WTC11 (cell line): Measurements from ENCODE around the gene MYL12B. TPM values are rescaled to one million over a fixed set of nuclear protein-coding genes. Genes with fewer than 3 reads are reported as not detected.

ENCODE experiments used
- ATAC-seq: fragments of 200-7000 bp; cut with Tn5 transposase; 2 replicates; pipeline ENCODE4 v1.10.0; 2021; ENCODE audit warnings: mild to moderate bottlenecking, moderate library complexity
- CTCF ChIA-PET: fragments of 300-600 bp; sonication (Branson Sonifier 250); formaldehyde crosslinking; loops from one replicate; lab custom pipeline; 2021; ENCODE audit warnings: antibody characterized with exemption; lab: Charles Lee
- POLR2A ChIA-PET: fragments of 350-600 bp; sonication (Branson Sonifier 250); formaldehyde crosslinking; loops from one replicate; lab custom pipeline; 2021; ENCODE audit warnings: antibody characterized with exemption; lab: Charles Lee
- DNase-seq: peaks from one replicate; pipeline ENCODE4 v3.0.0; 2021; ENCODE audit warnings: low spot score
- H3K27ac Mint-ChIP-seq: 2 replicates; pipeline ENCODE4 v1.8.0; 2021; ENCODE audit warnings: mixed read lengths
- H3K27me3 Mint-ChIP-seq: 2 replicates; pipeline ENCODE4 v1.8.0; 2021; ENCODE audit warnings: low read depth, mild to moderate bottlenecking, moderate library complexity, mixed read lengths
- H3K36me3 Mint-ChIP-seq: 2 replicates; pipeline ENCODE4 v1.8.0; 2021; ENCODE audit warnings: mixed read lengths
- H3K4me1 Mint-ChIP-seq: 2 replicates; pipeline ENCODE4 v1.8.0; 2022; ENCODE audit warnings: mixed read lengths
- H3K4me3 Mint-ChIP-seq: 2 replicates; pipeline ENCODE4 v1.8.0; 2021; ENCODE audit warnings: mild to moderate bottlenecking, moderate library complexity, mixed read lengths
- H3K9me3 Mint-ChIP-seq: 2 replicates; pipeline ENCODE4 v1.8.0; 2021; ENCODE audit warnings: mixed read lengths
- CREB1 ChIP-seq: sonication (generic); formaldehyde crosslinking; IDR thresholded peaks from 2 replicates; pipeline ENCODE4 v1.8.0; 2023; ENCODE audit warnings: mild to moderate bottlenecking, missing genetic modification reagents
- E2F1 ChIP-seq: sonication (generic); formaldehyde crosslinking; IDR thresholded peaks from 2 replicates; pipeline ENCODE4 v1.8.0; 2022; ENCODE audit warnings: mild to moderate bottlenecking, missing genetic modification reagents
- EMX1 ChIP-seq: fragments of 250-450 bp; sonication (Bioruptor Pico); IDR thresholded peaks from 2 replicates; pipeline ENCODE4 v1.8.0; 2021; ENCODE audit warnings: mild to moderate bottlenecking
- FOXJ3 ChIP-seq: sonication (generic); formaldehyde crosslinking; IDR thresholded peaks from 2 replicates; pipeline ENCODE4 v1.9.0; 2021; ENCODE audit warnings: missing genetic modification reagents, mild to moderate bottlenecking, borderline replicate concordance
- GRHL2 ChIP-seq: fragments of 250-450 bp; sonication (Bioruptor Pico); IDR thresholded peaks from 2 replicates; pipeline ENCODE4 v1.8.0; 2022; ENCODE audit warnings: mild to moderate bottlenecking, moderate library complexity; ENCODE audit not compliant: insufficient replicate concordance, severe bottlenecking
- GTF2I ChIP-seq: fragments of 250-450 bp; sonication (Bioruptor Pico); conservative IDR thresholded peaks from 2 replicates; pipeline ENCODE4 v1.4.0; 2021; ENCODE audit warnings: mild to moderate bottlenecking
- NR1H2 ChIP-seq: sonication (generic); formaldehyde crosslinking; IDR thresholded peaks from 2 replicates; pipeline ENCODE4 v1.9.0; 2021; ENCODE audit warnings: mild to moderate bottlenecking, moderate library complexity, missing genetic modification reagents
- NR3C1 ChIP-seq: sonication (generic); formaldehyde crosslinking; conservative IDR thresholded peaks from 2 replicates; pipeline ENCODE4 v1.8.1; 2023; ENCODE audit warnings: low read depth, mild to moderate bottlenecking, missing genetic modification reagents
- OVOL2 ChIP-seq: fragments of 250-450 bp; sonication (Bioruptor Pico); IDR thresholded peaks from 2 replicates; pipeline ENCODE4 v1.9.0; 2021; ENCODE audit warnings: mild to moderate bottlenecking, borderline replicate concordance
- SMAD3 ChIP-seq: sonication (generic); formaldehyde crosslinking; IDR thresholded peaks from 2 replicates; pipeline ENCODE4 v1.8.0; 2022; ENCODE audit warnings: missing genetic modification reagents, mild to moderate bottlenecking, borderline replicate concordance
- SP1 ChIP-seq: sonication (generic); formaldehyde crosslinking; conservative IDR thresholded peaks from 2 replicates; pipeline ENCODE4 v1.8.1; 2022; ENCODE audit warnings: missing genetic modification reagents
- TEAD1 ChIP-seq: sonication (generic); formaldehyde crosslinking; IDR thresholded peaks from 2 replicates; pipeline ENCODE4 v1.8.0; 2022; ENCODE audit warnings: mild to moderate bottlenecking, missing genetic modification reagents
- ZNF121 ChIP-seq: sonication (generic); formaldehyde crosslinking; IDR thresholded peaks from 2 replicates; pipeline ENCODE4 v1.8.0; 2023; ENCODE audit warnings: missing genetic modification reagents
- ZNF138 ChIP-seq: sonication (generic); formaldehyde crosslinking; conservative IDR thresholded peaks from 2 replicates; pipeline ENCODE4 v1.8.1; 2022; ENCODE audit warnings: mild to moderate bottlenecking, moderate library complexity, missing genetic modification reagents
- ZNF317 ChIP-seq: sonication (generic); formaldehyde crosslinking; IDR thresholded peaks from 2 replicates; pipeline ENCODE4 v1.8.1; 2023; ENCODE audit warnings: low read depth, mild to moderate bottlenecking, moderate library complexity, missing genetic modification reagents, borderline replicate concordance
- ZSCAN18 ChIP-seq: fragments of 250-450 bp; sonication (Bioruptor Pico); IDR thresholded peaks from 2 replicates; pipeline ENCODE4 v2.1.2; 2022; ENCODE audit warnings: mild to moderate bottlenecking, moderate library complexity
- total RNA-seq: library from RNA; stranded (reverse); gene quantifications from 3 replicates; pipeline ENCODE4 v1.2.3, GENCODE V29; 2021
- TF ChIP-seq, protein P1 (sequence below): fragments of 250-450 bp; sonication (Bioruptor Pico); IDR thresholded peaks from 2 replicates; pipeline ENCODE4 v1.9.0; 2021; ENCODE audit warnings: moderate library complexity, mild to moderate bottlenecking, inconsistent platforms, borderline replicate concordance
- TF ChIP-seq, protein P2 (sequence below): sonication (generic); formaldehyde crosslinking; IDR thresholded peaks from 2 replicates; pipeline ENCODE4 v1.8.1; 2022; ENCODE audit warnings: low read depth, mild to moderate bottlenecking, moderate library complexity, missing genetic modification reagents, borderline replicate concordance
- TF ChIP-seq, protein P3 (sequence below): sonication (generic); formaldehyde crosslinking; conservative IDR thresholded peaks from 2 replicates; pipeline ENCODE4 v1.8.1; 2022; ENCODE audit warnings: mild to moderate bottlenecking, missing genetic modification reagents
- TF ChIP-seq, protein P4 (sequence below): sonication (generic); formaldehyde crosslinking; IDR thresholded peaks from 2 replicates; pipeline ENCODE4 v1.8.0; 2022; ENCODE audit warnings: mild to moderate bottlenecking, missing genetic modification reagents

Gene MYL12B
- total RNA-seq, 1 experiment from 2014 or later = 173 TPM

GRCh38 chr18:3212657-3213056, 49.3 kb upstream of the MYL12B start:
- no peaks in the 10 kb centered on the region for H3K36me3 Mint-ChIP-seq
- TF ChIP-seq CREB1 (no peak), NR1H2 (CRISPR knock-in tag) (no peak), ZNF317 (CRISPR knock-in tag) (no peak), SMAD3 (no peak), OVOL2 (no peak), ZSCAN18 (CRISPR knock-in tag) (no peak), ZNF121 (CRISPR knock-in tag) (no peak)
- TF ChIP-seq, protein P1, sequence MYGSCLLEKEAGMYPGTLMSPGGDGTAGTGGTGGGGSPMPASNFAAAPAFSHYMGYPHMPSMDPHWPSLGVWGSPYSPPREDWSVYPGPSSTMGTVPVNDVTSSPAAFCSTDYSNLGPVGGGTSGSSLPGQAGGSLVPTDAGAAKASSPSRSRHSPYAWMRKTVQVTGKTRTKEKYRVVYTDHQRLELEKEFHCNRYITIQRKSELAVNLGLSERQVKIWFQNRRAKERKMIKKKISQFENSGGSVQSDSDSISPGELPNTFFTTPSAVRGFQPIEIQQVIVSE (CRISPR knock-in tag) = no peak
- TF ChIP-seq, protein P2, sequence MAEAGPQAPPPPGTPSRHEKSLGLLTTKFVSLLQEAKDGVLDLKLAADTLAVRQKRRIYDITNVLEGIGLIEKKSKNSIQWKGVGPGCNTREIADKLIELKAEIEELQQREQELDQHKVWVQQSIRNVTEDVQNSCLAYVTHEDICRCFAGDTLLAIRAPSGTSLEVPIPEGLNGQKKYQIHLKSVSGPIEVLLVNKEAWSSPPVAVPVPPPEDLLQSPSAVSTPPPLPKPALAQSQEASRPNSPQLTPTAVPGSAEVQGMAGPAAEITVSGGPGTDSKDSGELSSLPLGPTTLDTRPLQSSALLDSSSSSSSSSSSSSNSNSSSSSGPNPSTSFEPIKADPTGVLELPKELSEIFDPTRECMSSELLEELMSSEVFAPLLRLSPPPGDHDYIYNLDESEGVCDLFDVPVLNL (CRISPR knock-in tag) = no peak
- TF ChIP-seq, all 79 proteins: peak for 0
- ATAC-seq (no peak), DNase-seq (no peak)
- peaks cover 15% of the 10 kb centered on the region for H3K4me1 Mint-ChIP-seq
- no peak overlapping the region for H3K4me3 Mint-ChIP-seq
- H3K9me3 Mint-ChIP-seq = peaks cover 9% of the 10 kb centered on the region; the same call in 1 of the 2 replicates
- ChIA-PET CTCF (interaction anchor here (1.4 kb wide), 1 partner anchor 149 kb away, joined by 3 read pairs; no protein-coding TSS in a partner anchor), POLR2A (no interaction called here)
- H3K27me3 Mint-ChIP-seq = no peaks in the 10 kb centered on the region; the same call in 1 of the 2 replicates
- no peak overlapping the region for H3K27ac Mint-ChIP-seq

DNA sequence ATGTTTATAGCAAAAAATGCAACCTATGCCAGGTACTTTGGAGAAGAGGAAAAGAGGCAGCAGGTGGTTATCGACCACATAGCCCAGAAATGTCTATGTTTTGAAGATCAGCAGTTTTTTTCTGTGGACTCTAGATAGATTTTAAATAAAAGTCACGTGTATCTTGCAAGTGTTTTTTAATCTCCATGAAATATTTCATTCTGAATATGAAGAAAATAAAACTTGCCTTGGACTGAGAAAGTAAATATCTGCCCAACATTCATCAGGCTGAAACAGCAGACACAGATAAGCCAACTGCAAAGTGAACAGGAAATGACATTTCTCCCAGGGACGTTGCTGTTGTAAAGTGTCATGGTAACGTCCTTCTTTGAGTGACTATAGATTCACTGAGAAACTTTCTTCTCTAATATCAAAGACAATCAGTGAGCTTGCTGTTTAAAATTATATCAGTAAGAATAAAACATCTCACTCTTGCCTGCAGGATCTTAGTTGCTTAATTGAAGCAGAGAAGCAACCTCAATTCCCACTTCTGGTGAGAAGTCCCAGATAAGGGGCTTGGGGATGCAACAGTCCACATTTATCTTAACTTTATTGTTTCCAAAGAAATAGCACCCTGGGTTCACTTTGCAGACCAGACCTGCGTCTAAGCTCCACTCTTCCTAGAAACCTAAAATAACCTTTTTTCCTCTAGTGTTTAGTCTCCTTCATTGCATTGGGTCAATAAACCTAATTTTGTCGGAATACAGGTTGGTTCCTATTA, 48.5 kb upstream of the MYL12B start:
- Mint-ChIP-seq H3K9me3 (peaks cover 9% of the 10 kb centered on the region; the same call in 1 of the 2 replicates), H3K27ac (no peak overlapping the region), H3K36me3 (no peaks in the 10 kb centered on the region), H3K27me3 (no peaks in the 10 kb centered on the region; the same call in 1 of the 2 replicates), H3K4me1 (peaks cover 20% of the 10 kb centered on the region), H3K4me3 (no peak overlapping the region)
- ChIA-PET CTCF (interaction anchor here (1.3 to 1.4 kb wide), 2 partner anchors 85 to 150 kb away, joined by 3 read pairs; no protein-coding TSS in a partner anchor), POLR2A (no interaction called here)
- DNase-seq (no peak), ATAC-seq (no peak)
- no peak for TF ChIP-seq NR3C1 (CRISPR knock-in tag)
- TF ChIP-seq EMX1 (CRISPR knock-in tag) = no peak
- TF ChIP-seq TEAD1 = no peak
- TF ChIP-seq ZNF138 (CRISPR knock-in tag) = no peak
- TF ChIP-seq, protein P3, sequence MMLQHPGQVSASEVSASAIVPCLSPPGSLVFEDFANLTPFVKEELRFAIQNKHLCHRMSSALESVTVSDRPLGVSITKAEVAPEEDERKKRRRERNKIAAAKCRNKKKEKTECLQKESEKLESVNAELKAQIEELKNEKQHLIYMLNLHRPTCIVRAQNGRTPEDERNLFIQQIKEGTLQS (CRISPR knock-in tag) = no peak
- TF ChIP-seq GRHL2 (CRISPR knock-in tag) = no peak
- no peak for TF ChIP-seq SP1
- no peak for TF ChIP-seq GTF2I (CRISPR knock-in tag)
- TF ChIP-seq, protein P4, sequence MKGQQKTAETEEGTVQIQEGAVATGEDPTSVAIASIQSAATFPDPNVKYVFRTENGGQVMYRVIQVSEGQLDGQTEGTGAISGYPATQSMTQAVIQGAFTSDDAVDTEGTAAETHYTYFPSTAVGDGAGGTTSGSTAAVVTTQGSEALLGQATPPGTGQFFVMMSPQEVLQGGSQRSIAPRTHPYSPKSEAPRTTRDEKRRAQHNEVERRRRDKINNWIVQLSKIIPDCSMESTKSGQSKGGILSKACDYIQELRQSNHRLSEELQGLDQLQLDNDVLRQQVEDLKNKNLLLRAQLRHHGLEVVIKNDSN = no peak
- TF ChIP-seq FOXJ3 (CRISPR knock-in tag) = no peak
- no peak for TF ChIP-seq E2F1 (CRISPR knock-in tag)
- no peak for TF ChIP-seq ZNF317 (CRISPR knock-in tag)
- TF ChIP-seq, all 79 proteins: peak for 0
